K562 (cell line): ENCODE measurements around the gene THAP2. TPM values are rescaled to one million over a fixed set of nuclear protein-coding genes. Genes with fewer than 3 reads are reported as not detected.

ENCODE experiments used
- ATAC-seq: fragments of 200-7000 bp; cut with Tn5 transposase; 3 replicates; pipeline ENCODE4 v1.9.1; 2020; ENCODE audit warnings: moderate library complexity
- BruUV-seq: library from RNA; stranded (reverse); fragments of 400-500 nt; replicated peaks from 2 replicates; lab custom pipeline; 2021; lab: Mats Ljungman, UMichigan
- CTCF ChIA-PET: fragments of 300-600 bp; formaldehyde crosslinking; extraction: SDS; loops from one replicate; lab custom pipeline; 2021; ENCODE audit warnings: low intra/inter-chr PET ratio; lab: Yijun Ruan, JAX
- POLR2A ChIA-PET: fragments of 300-600, 350-650 bp; sonication (Branson Sonifier 250); formaldehyde crosslinking; extraction: SDS; loops from one replicate; lab custom pipeline; 2021; ENCODE audit warnings: antibody characterized with exemption, inconsistent platforms; lab: Yijun Ruan, JAX
- DNase-seq, 4 experiments: peaks; one replicate each; pipeline versions ENCODE4 v3.0.0 to v3.0.0-alpha.2; 2011 to 2018; ENCODE audit warnings: low spot score in 3 of 4, mixed read lengths in 3 of 4; ENCODE audit errors: extremely low read depth in 1 of 4
- FAIRE-seq: peaks from 2 replicates; lab custom pipeline; 2011; peaks lifted over from hg19 to GRCh38; lab: Jason Lieb, UNC
- H2AFZ ChIP-seq: 2 replicates; pipeline ENCODE4 v1.6.0; 2011; ENCODE audit warnings: low read depth, low read length, control low read depth, inconsistent platforms
- H3K27ac ChIP-seq: fragments of 200-600 bp; 3 replicates; pipeline ENCODE4 v1.8.0; 2011; ENCODE audit warnings: low read depth, mild to moderate bottlenecking, control low read depth, inconsistent platforms, low read length, moderate library complexity, mixed read lengths; ENCODE audit errors: extremely low read depth
- H3K27me3 ChIP-seq, 2 experiments: fragments of 300-600 bp in 1 of 2; 2 replicates in 1 of 2; 3 replicates in 1 of 2; pipeline versions ENCODE4 v1.6.0 to v1.8.0; 2011; ENCODE audit warnings: inconsistent platforms in 2 of 2, low read length in 2 of 2, mild to moderate bottlenecking in 1 of 2, mixed read lengths in 1 of 2, moderate library complexity in 1 of 2; ENCODE audit not compliant: control insufficient read depth in 2 of 2, insufficient read depth in 2 of 2
- H3K36me3 ChIP-seq: fragments of 300-600 bp; 3 replicates; pipeline ENCODE4 v1.8.0; 2011; ENCODE audit warnings: mild to moderate bottlenecking, low read length, inconsistent platforms; ENCODE audit not compliant: control insufficient read depth, insufficient read depth
- H3K4me1 ChIP-seq, 2 experiments: fragments of 200-600 bp in 1 of 2; replicated peaks in 1 of 2; 2 replicates in 1 of 2; 3 replicates in 1 of 2; pipeline versions ENCODE4 v1.5.1 to v1.8.0; 2011; ENCODE audit warnings: inconsistent platforms in 2 of 2, low read length in 2 of 2, mild to moderate bottlenecking in 1 of 2, mixed read lengths in 1 of 2, moderate library complexity in 1 of 2; ENCODE audit not compliant: control insufficient read depth in 2 of 2, insufficient read depth in 2 of 2
- H3K4me2 ChIP-seq: 2 replicates; pipeline ENCODE4 v1.6.1; 2011; ENCODE audit warnings: low read length, control low read depth, inconsistent platforms, mixed read lengths; ENCODE audit not compliant: insufficient read depth
- H3K4me3 ChIP-seq: fragments of 200-600 bp; sonication (generic), shearing (Covaris generic); 2 replicates; pipeline ENCODE4 v1.5.1; 2016; ENCODE audit warnings: control low read depth, inconsistent platforms
- H3K79me2 ChIP-seq: fragments of 200-600 bp; 3 replicates; pipeline ENCODE4 v1.8.0; 2011; ENCODE audit warnings: low read length, inconsistent platforms; ENCODE audit not compliant: control insufficient read depth, insufficient read depth
- H3K9ac ChIP-seq, 2 experiments: 2 replicates each; pipeline versions ENCODE4 v1.6.0 to v1.6.1; 2011; ENCODE audit warnings: low read depth in 2 of 2, low read length in 2 of 2, control low read depth in 1 of 2, inconsistent platforms in 1 of 2, mild to moderate bottlenecking in 1 of 2, mixed read lengths in 1 of 2; ENCODE audit not compliant: insufficient read depth in 1 of 2
- H3K9me1 ChIP-seq: one replicate; pipeline ENCODE4 v1.6.0; 2011; ENCODE audit warnings: inconsistent platforms, mild to moderate bottlenecking, low read length, moderate library complexity; ENCODE audit not compliant: control insufficient read depth, insufficient read depth
- H3K9me3 ChIP-seq: replicated peaks from 2 replicates; pipeline ENCODE4 v1.5.1; 2011; ENCODE audit warnings: low read depth, low read length, inconsistent platforms; ENCODE audit not compliant: control insufficient read depth, insufficient read depth
- H4K20me1 ChIP-seq: replicated peaks from 2 replicates; pipeline ENCODE4 v1.6.1; 2011; ENCODE audit warnings: low read length, inconsistent platforms, mixed read lengths; ENCODE audit not compliant: control insufficient read depth, insufficient read depth
- ARID1B ChIP-seq: fragments of 450-650 bp; IDR thresholded peaks from 2 replicates; pipeline ENCODE4 v1.6.1; 2016; ENCODE audit warnings: antibody characterized with exemption, mild to moderate bottlenecking, inconsistent platforms
- CEBPZ ChIP-seq: fragments of 150-350 bp; IDR thresholded peaks from 2 replicates; pipeline ENCODE4 v1.6.1; 2014; ENCODE audit warnings: low read depth, mild to moderate bottlenecking, low read length, borderline replicate concordance
- CSDE1 ChIP-seq, 2 experiments: fragments of 450-650 bp; IDR thresholded peaks; 2 replicates each; pipeline ENCODE4 v1.6.1; 2016; ENCODE audit warnings: mild to moderate bottlenecking in 1 of 2
- HNRNPK ChIP-seq: fragments of 200-400 bp; formaldehyde crosslinking; IDR thresholded peaks from one replicate; pipeline ENCODE4 v1.6.1; 2018; ENCODE audit warnings: mild to moderate bottlenecking, low read depth, low read length; ENCODE audit not compliant: poor library complexity, severe bottlenecking
- POU5F1 ChIP-seq: fragments of 150-350 bp; IDR thresholded peaks from 2 replicates; pipeline ENCODE4 v1.6.1; 2014; ENCODE audit warnings: borderline replicate concordance, low read length, low read depth, mild to moderate bottlenecking; ENCODE audit not compliant: partially characterized antibody
- XRCC4 ChIP-seq: IDR thresholded peaks from one replicate; pipeline ENCODE4 v1.6.1; 2011; ENCODE audit not compliant: insufficient read depth, insufficient read length; ENCODE audit errors: extremely low read depth
- ZBTB40 ChIP-seq, 2 experiments: fragments of 450-650 bp in 1 of 2; sonication (generic) in 1 of 2; formaldehyde crosslinking in 1 of 2; IDR thresholded peaks; 2 replicates each; pipeline versions ENCODE4 v1.7.1 to v1.9.0; 2016 to 2022; ENCODE audit warnings: inconsistent platforms in 1 of 2, mild to moderate bottlenecking in 1 of 2, missing genetic modification reagents in 1 of 2
- ZNF184 ChIP-seq: sonication (generic); formaldehyde crosslinking; IDR thresholded peaks from 2 replicates; pipeline ENCODE4 v1.5.0; 2020; ENCODE audit warnings: missing genetic modification reagents
- ZNF561 ChIP-seq: fragments of 450-650 bp; formaldehyde crosslinking; conservative IDR thresholded peaks from 2 replicates; pipeline ENCODE4 v1.4.0; 2020; ENCODE audit warnings: mild to moderate bottlenecking, moderate library complexity
- WGBS: fragments of 100-300 bp; shearing (Covaris generic); methylation state at CpG from one replicate; pipeline ENCODE4 v1.1.6; 2016; ENCODE audit warnings: low coverage, mixed read lengths; ENCODE audit not compliant: insufficient coverage; ENCODE audit errors: missing lambda C conversion rate; 5-methylcytosine and 5-hydroxymethylcytosine counted together
- in situ Hi-C: fragments of 300-500 bp; cut with MboI; formaldehyde crosslinking; loops from 4 replicates; pipeline ENCODE4 v1.15.0; 2018; ENCODE audit warnings: inconsistent platforms, mixed read lengths
- intact Hi-C: fragments of 100-400 bp; cut with micrococcal nuclease; formaldehyde crosslinking; loops from 2 replicates; pipeline ENCODE4 v1.14.2; 2022
- polyA plus RNA-seq, 8 experiments: library from polyadenylated mRNA; depleted of rRNA in 4 of 8; stranded (reverse) in 5 of 8; unstranded in 3 of 8; fragments of >200 nt; fragmentation: Nextera tagmentation in 2 of 8; fragmentation: Illumina TruSeq in 1 of 8; extraction: Ambion mirVana in 2 of 8; extraction: Trizol in 1 of 8; gene quantifications; 2 replicates each; pipeline versions ENCODE4 v1.2.1 to v1.2.3, GENCODE V29; 2011 to 2014; ENCODE audit warnings: inconsistent platforms in 1 of 8, missing spikeins in 1 of 8
- total RNA-seq, 7 experiments: library from RNA; depleted of rRNA in 6 of 7; stranded (reverse); fragments of >200 nt in 6 of 7; fragmentation: Illumina TruSeq in 2 of 7; extraction: Trizol in 2 of 7; gene quantifications; 2 replicates each; pipeline versions ENCODE4 v1.2.1 to v1.2.3, GENCODE V29; 2011 to 2021; ENCODE audit warnings: low replicate concordance in 1 of 7

Gene THAP2
- total and polyA plus RNA-seq, 9 of the 15 experiments (the other 6 are each of a cell fraction or from before 2014, with no cell fraction given), result 1.8 to 18.9 (median 7.3) TPM

GRCh38 chr12:71621938-71622337 lies 42.2 kb upstream of the THAP2 start (continued):
- no peak for TF ChIP-seq CEBPZ
- no peak for TF ChIP-seq ZNF561 (CRISPR knock-in tag)

DNA sequence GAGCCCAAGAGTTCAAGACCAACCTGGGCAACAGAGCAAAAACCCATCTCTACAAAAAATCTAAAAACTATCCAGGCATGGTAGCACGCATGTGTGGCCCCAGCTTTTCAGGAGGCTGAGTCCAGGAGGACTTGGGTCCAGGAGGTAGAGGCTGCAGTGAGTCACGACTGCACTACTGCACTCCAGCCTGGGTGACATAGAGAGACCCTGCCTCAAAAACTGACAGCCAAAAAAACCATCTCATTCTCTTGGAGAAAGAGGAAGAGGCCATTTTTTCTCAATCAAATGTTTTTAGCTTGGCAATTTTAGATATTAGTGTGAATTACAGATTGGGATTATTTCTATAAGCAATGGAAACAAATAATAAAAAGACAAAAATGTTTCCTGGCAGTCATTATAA lies 38.6 kb upstream of the THAP2 start:
- Histone ChIP-seq H3K4me3 (no peak overlapping the region), H3K36me3 (peaks cover 99% of the 10 kb centered on the region), H3K27ac (no peak overlapping the region), H3K4me2 (no peak overlapping the region), H3K9me3 (no peaks in the 10 kb centered on the region), H2AFZ (no peak overlapping the region), H3K27me3 (no peaks in the 10 kb centered on the region), H3K79me2 (no peaks in the 10 kb centered on the region), H3K9me1 (no peaks in the 10 kb centered on the region), H3K4me1 (no peaks in the 10 kb centered on the region), H4K20me1 (no peaks in the 10 kb centered on the region), H3K9ac (no peak overlapping the region)
- WGBS, result 94% methylated on average over 2 of the region's 2 CpGs
- DNase-seq (no peak), FAIRE-seq (no peak), ATAC-seq (no peak)
- intact Hi-C loops, result no loop called here
- ChIA-PET POLR2A (no interaction called here), CTCF (no interaction called here)
- BruUV-seq, result no TSS peak
- in situ Hi-C loops, result no loop called here
- no peak for TF ChIP-seq ARID1B
- no peak for TF ChIP-seq ZBTB40 (IDR thresholded peaks at IDR 0.05)
- TF ChIP-seq ZBTB40 (CRISPR knock-in tag; IDR thresholded peaks at IDR 0.05), result no peak
- no peak for TF ChIP-seq POU5F1
- TF ChIP-seq ZNF184 (CRISPR knock-in tag), result no peak
- no peak for TF ChIP-seq XRCC4
- no peak for TF ChIP-seq HNRNPK
- no peak for TF ChIP-seq CSDE1 (IDR thresholded peaks at IDR 0.05)
